GM12892 (cell line): Measurements from ENCODE around the gene SLC9C2.
A peak's percentile ranks its signal among the peaks of the same experiment; 100 is the strongest.

Source experiments
- DNase-seq: peaks from one replicate; pipeline ENCODE4 v3.0.0; 2011; ENCODE audit not compliant: insufficient read length
- FAIRE-seq: peaks from 2 replicates; lab custom pipeline; 2011; peaks lifted over from hg19 to GRCh38; lab: Jason Lieb, UNC
- POLR2A ChIP-seq: IDR thresholded peaks from 2 replicates; pipeline ENCODE4 v1.6.1; 2011; ENCODE audit warnings: low read depth, low read length, control low read depth
- POLR2AphosphoS5 ChIP-seq: IDR thresholded peaks from 2 replicates; pipeline ENCODE4 v1.6.1; 2011; ENCODE audit warnings: low read depth, low read length, control low read depth
- TAF1 ChIP-seq: IDR thresholded peaks from 2 replicates; pipeline ENCODE4 v1.6.1; 2011; ENCODE audit warnings: low read depth, mild to moderate bottlenecking, control low read depth, low read length, borderline replicate concordance

Gene SLC9C2

DNA sequence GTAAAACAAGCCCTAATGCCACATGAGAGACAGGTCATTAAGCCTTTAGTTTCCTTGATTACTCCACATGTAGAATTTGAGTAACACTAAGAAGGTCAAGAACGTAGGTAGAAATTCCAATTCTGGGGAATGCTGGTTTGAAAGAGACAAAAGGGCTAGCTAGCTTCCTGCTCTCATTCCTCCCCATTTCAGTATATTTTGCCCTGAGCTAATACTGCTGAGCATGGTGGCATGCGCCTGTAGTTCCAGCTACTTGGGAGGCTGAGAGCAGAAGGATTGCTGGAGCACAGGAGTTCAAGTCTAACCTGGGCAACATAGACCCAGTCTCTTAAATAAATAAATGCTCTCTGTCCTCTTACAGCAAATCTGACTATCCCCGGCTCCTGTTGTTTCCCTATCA lies 112.9 kb downstream of the SLC9C2 start:
- FAIRE-seq: no peak
- TF ChIP-seq POLR2AphosphoS5: no peak
- TF ChIP-seq POLR2A: no peak
- no peak for TF ChIP-seq TAF1
- no peak for DNase-seq

DNA sequence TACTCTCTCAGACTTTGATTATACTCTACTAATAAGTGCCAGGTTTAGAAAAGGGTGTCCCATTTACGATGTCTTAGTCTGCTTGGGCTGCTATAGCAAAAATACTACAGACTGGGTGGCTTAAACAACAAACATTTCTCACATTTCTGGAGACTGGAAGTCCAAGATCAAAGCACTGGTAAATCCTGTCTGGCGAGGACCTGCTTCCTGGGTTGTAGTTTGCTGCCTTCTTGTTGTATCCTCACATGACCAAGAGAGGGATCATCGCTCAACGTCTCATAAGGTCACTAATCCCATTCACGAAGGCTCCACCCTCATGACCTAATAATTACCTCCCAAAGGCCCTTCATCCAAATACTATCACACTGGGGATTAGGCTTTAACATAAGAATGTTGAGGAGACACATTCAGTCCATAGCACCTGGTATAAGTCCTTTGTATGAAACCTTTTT lies 113.7 kb downstream of the SLC9C2 start:
- DNase-seq: no peak
- no peak for FAIRE-seq
- 0 out of 2 replicates have a peak, but pooled peaks have one; percentile 26 for TF ChIP-seq POLR2AphosphoS5
- no peak for TF ChIP-seq TAF1

DNA sequence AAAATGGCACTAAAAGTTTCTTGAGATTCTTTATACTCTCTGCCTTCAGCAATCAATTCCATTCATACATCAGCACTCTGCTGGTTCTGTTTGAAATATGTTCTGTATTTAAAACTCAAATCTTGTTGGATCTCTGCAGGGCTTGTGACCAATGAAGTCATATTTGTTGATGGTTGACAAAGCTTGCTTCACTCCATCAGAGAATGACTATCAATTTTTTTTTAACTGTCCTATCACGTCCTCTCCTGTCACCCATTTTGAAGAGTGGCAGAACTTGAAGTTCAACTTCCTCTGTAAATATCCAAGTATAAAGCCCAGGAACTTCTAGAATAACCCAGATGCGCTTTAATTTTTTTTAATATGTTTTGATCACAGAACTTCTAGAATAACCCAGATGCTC lies 114.9 kb downstream of the SLC9C2 start:
- FAIRE-seq (no peak), DNase-seq (no peak)
- no peak for TF ChIP-seq POLR2AphosphoS5
- no peak for TF ChIP-seq TAF1
- TF ChIP-seq POLR2A: no peak

DNA sequence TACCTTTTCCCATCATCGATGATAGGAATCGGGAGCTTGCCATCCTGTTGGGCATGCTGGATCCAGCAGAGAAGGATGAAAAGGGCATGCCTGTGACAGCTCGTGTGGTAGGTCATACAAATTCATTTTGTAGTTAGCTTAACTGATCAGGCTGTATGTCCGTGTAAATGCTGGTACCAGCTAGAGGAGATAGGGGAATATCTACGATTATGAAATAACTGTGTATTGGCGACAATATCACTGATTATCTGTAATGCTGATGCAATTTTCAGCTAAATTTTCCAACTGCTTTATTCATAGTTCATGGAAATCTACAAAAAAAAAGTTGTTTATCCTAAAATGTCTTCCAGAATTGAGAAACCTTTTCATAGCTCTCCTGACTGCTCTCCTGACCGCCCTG lies 117.5 kb downstream of the SLC9C2 start:
- FAIRE-seq (no peak), DNase-seq (no peak)
- TF ChIP-seq POLR2A (no peak), TAF1 (no peak), POLR2AphosphoS5 (no peak)

DNA sequence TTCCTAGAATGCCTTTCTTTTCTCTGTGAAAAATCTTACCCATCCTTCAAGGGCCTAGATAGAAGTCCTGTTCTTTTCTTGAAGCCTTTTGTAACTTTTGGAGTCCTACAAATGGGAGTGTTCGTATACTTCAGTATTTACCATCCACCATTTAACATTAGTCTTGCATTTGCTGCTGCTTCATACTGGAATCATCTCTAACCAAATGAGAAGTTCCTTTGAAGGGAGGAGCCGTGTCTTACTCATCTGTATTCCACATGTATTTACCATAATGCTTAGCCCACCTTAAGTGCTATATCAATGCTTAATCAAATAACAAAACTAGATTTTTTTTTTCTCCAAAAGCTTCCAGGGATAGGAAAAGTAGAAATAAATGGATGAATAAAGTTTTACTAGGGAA lies 118.6 kb downstream of the SLC9C2 start:
- DNase-seq (no peak), FAIRE-seq (no peak)
- TF ChIP-seq POLR2AphosphoS5: no peak
- no peak for TF ChIP-seq TAF1
- no peak for TF ChIP-seq POLR2A

DNA sequence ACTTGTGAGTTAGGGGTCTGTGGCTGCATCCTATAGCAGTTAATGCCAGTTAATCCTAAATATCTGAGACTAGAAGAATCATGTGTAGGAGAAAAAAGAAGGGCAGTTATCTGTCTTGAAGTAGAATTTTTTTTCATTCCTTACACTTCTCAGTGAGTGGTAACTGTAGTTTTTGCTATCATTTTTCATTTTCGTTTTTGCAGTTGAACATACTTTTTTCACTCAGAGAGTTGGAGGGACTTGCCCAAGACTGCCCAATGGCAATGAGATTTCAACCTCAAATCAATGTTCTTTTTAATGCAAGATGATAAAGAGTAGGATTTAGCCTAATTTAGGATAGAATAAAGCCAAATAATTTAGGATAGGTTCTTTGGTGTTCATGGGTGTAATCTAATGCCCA lies 120.2 kb downstream of the SLC9C2 start:
- no peak for DNase-seq
- FAIRE-seq: no peak
- no peak for TF ChIP-seq POLR2AphosphoS5
- no peak for TF ChIP-seq TAF1
- no peak for TF ChIP-seq POLR2A

DNA sequence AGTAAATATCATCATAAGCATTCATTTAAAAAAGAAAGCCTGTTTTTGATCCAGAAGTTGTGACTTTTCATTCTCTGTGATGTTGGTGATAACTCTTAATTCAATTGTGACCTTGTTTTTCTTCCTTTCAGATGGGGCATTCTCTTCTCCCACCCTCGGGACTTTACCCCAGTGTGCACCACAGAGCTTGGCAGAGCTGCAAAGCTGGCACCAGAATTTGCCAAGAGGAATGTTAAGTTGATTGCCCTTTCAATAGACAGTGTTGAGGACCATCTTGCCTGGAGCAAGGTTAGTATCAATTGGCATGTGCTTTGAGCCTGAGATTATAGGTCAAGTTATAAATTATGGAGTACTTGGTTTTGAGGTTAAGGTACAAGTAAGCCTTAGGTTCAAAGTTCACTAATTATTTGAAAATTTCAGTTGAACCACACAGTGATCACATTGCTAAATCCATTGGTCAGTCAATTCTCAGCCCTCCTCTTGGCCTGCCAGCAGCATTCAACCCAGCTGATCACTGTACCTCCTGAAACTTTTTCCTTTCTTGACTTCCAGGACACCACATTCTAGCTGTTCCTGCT lies 121.6 kb downstream of the SLC9C2 start:
- FAIRE-seq (no peak), DNase-seq (no peak)

DNA sequence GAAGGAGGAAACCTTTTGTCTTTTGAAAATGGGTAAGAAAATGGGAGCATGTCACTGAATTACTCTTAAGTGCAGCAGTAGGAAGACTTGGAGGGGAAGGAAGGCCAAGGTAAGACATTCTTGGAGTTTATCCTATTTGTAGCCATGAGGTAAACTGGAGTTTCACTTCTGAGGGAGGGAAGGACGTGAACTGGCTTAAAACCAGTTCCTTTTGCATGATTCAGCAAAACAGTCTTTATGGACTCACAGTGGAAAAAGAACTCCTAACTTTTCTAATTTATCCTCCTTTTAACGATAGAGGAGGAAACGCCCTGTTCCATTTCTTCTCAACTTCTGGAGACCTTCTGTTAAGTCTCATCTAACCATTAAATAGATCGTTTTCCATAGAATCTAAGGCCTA lies 123.2 kb downstream of the SLC9C2 start:
- TF ChIP-seq POLR2AphosphoS5 (no peak), TAF1 (no peak), POLR2A (no peak)
- DNase-seq: no peak
- FAIRE-seq: no peak

More for the DNA sequence above, 121.6 kb downstream of the SLC9C2 start:
- TF ChIP-seq POLR2A: no peak

DNA sequence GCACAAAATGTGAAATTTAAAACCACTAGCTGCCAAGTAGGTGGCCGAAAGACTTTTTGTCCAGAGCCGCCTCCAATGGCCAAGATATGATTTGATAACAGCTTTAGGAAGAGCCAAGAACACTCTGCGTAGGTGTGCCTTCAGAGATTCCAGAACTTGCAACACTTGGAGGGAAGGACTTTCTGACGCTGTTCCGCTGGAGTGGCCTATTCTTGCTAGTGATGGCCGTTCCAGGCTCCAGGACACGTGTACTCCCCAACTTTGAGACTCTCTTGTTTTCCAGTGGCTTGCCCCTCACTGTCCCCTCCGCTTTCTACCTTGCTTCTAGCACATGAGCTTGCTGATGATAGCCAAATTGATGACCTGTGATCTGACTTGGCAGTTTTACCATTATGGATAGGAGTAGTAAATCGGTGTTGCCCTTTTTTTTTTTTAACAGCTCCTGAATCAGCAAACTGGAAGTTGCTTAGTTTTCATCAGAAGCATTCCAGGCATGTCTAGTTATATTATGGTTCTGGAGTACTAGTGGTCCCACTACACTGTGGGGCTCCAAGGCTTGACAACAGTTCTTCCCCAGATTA lies 124.7 kb downstream of the SLC9C2 start:
- TF ChIP-seq POLR2AphosphoS5 (no peak), TAF1 (no peak), POLR2A (no peak)
- DNase-seq (no peak), FAIRE-seq (no peak)

DNA sequence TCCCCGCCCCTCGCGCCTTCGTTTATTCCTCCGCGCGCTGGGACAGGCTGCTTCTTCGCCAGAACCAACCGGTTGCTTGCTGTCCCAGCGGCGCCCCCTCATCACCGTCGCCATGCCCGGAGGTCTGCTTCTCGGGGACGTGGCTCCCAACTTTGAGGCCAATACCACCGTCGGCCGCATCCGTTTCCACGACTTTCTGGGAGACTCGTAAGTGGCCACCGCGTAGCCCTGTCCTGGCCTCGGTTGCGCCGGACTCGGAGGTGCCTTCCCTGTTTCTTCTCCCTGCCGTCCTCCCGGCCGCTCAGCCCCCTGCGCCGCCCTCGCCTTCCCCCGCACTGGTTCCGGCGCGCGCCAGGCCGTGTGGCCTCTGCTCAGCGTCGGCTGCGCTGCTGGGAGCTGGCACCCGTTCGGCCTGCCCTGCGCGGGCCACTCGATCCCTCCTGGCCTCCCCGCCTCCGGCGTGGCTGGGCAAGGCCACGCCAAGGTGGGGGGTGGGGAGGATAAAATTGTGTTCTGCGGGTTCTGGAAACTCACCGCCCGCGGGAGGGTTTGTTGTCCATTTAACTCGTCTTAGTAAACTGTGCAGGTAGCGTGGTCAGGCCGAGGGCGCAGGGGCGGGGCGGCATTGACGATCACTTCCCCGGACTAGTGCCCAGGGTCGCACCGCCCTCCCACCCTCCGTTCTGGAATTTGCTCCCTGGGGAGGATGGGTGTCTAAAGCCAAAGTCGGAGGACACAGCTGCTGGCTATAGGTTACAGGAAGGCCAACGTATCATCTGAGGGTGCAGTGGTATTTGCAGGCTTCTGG lies 125.4 kb downstream of the SLC9C2 start, which contains the start of gene PRDX6:
Gene PRDX6 (plus strand): TSS at position 50 of the 808 bp plus-strand sequence. CDS start 63 bp downstream, at position 113.
- FAIRE-seq (no peak), DNase-seq (peak; percentile 37)
- TF ChIP-seq POLR2A (peak; percentile 70; the same call in 1 of the 2 replicates), TAF1 (no peak), POLR2AphosphoS5 (peak; percentile 79)

DNA sequence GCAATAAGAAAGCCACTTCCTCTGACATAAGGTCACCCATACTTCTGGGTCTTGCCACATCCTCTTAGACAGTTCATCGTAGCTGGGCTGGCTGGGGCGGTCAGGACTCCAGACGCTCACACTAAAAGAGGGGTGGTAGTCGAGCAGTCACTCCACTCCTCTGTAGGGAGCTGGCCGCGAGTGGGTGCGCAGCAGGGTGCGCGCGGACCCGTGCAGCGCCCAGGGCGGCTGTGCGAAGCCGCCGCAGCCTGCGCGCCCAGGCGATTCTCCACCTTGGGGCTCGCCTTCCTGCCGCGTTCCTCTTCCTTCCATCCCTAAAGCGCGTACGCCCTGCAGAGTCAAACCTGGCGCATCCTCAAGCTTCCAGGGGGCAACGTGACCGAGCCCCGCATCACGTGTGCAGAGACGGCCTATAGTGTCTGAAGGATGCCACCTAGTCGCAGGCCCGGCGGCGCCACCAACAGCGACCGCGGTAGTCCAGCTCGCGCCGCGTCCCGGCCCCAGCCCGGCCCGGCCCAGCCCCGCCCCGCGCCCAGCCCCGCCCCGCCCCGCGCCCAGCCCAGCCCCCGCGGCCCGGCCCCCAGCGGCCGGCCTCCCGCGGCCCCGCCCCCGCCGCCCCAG lies 126.1 kb downstream of the SLC9C2 start:
- FAIRE-seq: peak; percentile 50
- TF ChIP-seq POLR2AphosphoS5 (peak; percentile 91), TAF1 (no peak; the same call in 1 of the 2 replicates), POLR2A (peak; percentile 81)
- DNase-seq: peak; percentile 74
